Duodenal mucosa (tissue), 2 donors: ENCODE measurements around the gene IQGAP2.
"Not testable (repeated sequence)": the region's sequence is repeated elsewhere in the genome, so short reads cannot be mapped to it uniquely, and the experiment has no call there.

ENCODE experiments used
- H3K27ac ChIP-seq: one replicate; pipeline ENCODE4 v1.7.0; 2013; ENCODE audit warnings: low read depth, low read length
- H3K27me3 ChIP-seq, 2 donors: one replicate each; pipeline ENCODE4 v1.7.0; 2013; ENCODE audit warnings: low read length in 2 of 2, control low read depth in 1 of 2; ENCODE audit not compliant: insufficient read depth in 2 of 2, control insufficient read depth in 1 of 2
- H3K36me3 ChIP-seq, 2 donors: one replicate each; pipeline ENCODE4 v1.7.0; 2013; ENCODE audit warnings: low read length in 2 of 2, control low read depth in 1 of 2; ENCODE audit not compliant: insufficient read depth in 2 of 2, control insufficient read depth in 1 of 2
- H3K4me1 ChIP-seq, 2 donors: one replicate each; pipeline ENCODE4 v1.7.0; 2013; ENCODE audit warnings: low read length in 2 of 2, control low read depth in 1 of 2; ENCODE audit not compliant: insufficient read depth in 2 of 2, control insufficient read depth in 1 of 2
- H3K4me3 ChIP-seq, 2 donors: one replicate each; pipeline ENCODE4 v1.7.0; 2013; ENCODE audit warnings: low read length in 2 of 2, low read depth in 1 of 2
- H3K9ac ChIP-seq, 2 donors: one replicate each; pipeline ENCODE4 v1.7.0; 2013; ENCODE audit warnings: low read length in 2 of 2, low read depth in 1 of 2
- H3K9me3 ChIP-seq, 2 donors: one replicate each; pipeline ENCODE4 v1.7.0; 2013; ENCODE audit warnings: low read length in 2 of 2, control low read depth in 1 of 2; ENCODE audit not compliant: control insufficient read depth in 1 of 2

The IQGAP2 gene

GRCh38 chr5:76673125-76673524 is 270.0 kb downstream of the IQGAP2 start:
- peaks cover 14 to 66% of the 10 kb centered on the region in 2 donors for H3K36me3 ChIP-seq
- H3K9ac ChIP-seq: no peak overlapping the region
- H3K4me1 ChIP-seq: peaks cover 0 to 7% of the 10 kb centered on the region in 2 donors
- H3K9me3 ChIP-seq: no peaks in the 10 kb centered on the region
- H3K4me3 ChIP-seq: no peak overlapping the region
- H3K27ac ChIP-seq: no peak overlapping the region
- H3K27me3 ChIP-seq: no peaks in the 10 kb centered on the region

GRCh38 chr5:76674330-76675066 is 271.4 kb downstream of the IQGAP2 start:
- Histone ChIP-seq H3K4me3 (peak overlapping the region; percentile 20 to 23), H3K4me1 (peaks cover 0 to 7% of the 10 kb centered on the region in 2 donors), H3K9me3 (no peaks in the 10 kb centered on the region), H3K27me3 (no peaks in the 10 kb centered on the region), H3K9ac (peak overlapping the region in 1 of 2 donors; percentile 24), H3K36me3 (peaks cover 9 to 69% of the 10 kb centered on the region in 2 donors), H3K27ac (no peak overlapping the region)

GRCh38 chr5:76675364-76675763 is 272.3 kb downstream of the IQGAP2 start:
- H3K27ac ChIP-seq: no peak overlapping the region
- H3K36me3 ChIP-seq: peaks cover 5 to 60% of the 10 kb centered on the region in 2 donors

DNA sequence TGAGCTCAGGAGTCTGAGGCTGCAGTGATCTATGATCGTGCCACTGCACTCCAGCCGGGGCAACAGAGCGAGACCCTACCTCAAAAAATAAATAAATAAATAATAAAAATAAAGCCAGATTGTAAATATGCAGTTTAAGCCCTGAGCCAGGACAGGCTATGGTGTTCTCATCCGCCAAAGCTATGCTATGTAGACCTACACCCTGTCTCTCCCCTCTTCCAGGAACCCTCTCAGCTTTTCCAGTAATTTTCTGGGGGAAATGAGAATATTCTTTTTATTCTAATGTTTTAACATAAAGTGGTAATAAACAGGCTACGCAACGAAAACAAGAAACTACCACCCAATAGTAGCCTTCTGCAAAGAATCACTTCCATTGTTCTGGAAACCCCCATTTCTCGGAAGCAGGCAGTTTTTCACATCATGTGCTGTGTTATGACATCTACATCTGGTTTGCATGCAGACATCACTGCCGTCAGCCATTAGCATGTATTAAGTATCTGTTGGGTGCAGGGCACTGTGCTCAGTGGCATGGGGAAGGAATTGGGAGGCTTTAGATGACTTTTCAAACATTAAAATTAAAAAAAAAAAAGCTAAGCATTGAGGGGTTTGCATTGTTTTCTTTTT is 274.9 kb downstream of the IQGAP2 start:
- Histone ChIP-seq H3K4me1 (peaks cover 0 to 7% of the 10 kb centered on the region in 2 donors), H3K9ac (no peak overlapping the region), H3K4me3 (no peak overlapping the region), H3K27me3 (no peaks in the 10 kb centered on the region), H3K27ac (no peak overlapping the region), H3K9me3 (no peaks in the 10 kb centered on the region), H3K36me3 (peaks cover 5 to 44% of the 10 kb centered on the region in 2 donors)

More at GRCh38 chr5:76675364-76675763, 272.3 kb downstream of the IQGAP2 start:
- peaks cover 0 to 7% of the 10 kb centered on the region in 2 donors for H3K4me1 ChIP-seq
- no peaks in the 10 kb centered on the region for H3K27me3 ChIP-seq
- H3K4me3 ChIP-seq: no peak overlapping the region
- peak overlapping the region in 1 of 2 donors; percentile 24 for H3K9ac ChIP-seq
- no peaks in the 10 kb centered on the region for H3K9me3 ChIP-seq

DNA sequence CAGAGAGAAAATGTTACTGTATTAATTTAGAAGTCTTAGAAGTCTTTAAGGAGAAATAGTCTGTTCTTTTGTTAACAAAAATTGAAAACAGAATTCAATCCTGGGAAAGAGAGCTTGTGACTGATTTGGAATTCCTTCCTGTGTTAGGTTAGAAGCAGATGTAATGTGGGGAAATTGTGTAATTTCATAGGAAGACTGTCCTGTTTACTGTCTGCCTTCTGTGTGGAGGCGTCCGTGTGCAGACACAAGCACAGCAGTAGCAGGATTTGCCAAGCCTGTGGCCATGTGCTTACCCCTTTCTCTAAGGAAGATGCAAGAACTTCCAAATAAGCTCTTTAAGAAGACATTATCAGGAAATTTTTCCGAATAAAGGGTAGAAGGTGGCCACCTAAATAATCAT is 276.1 kb downstream of the IQGAP2 start:
- Histone ChIP-seq H3K4me1 (peaks cover 0 to 6% of the 10 kb centered on the region in 2 donors), H3K9me3 (no peaks in the 10 kb centered on the region), H3K36me3 (peaks cover 5 to 35% of the 10 kb centered on the region in 2 donors), H3K4me3 (no peak overlapping the region), H3K9ac (no peak overlapping the region), H3K27me3 (no peaks in the 10 kb centered on the region), H3K27ac (no peak overlapping the region)

GRCh38 chr5:76680826-76681225 is 277.7 kb downstream of the IQGAP2 start:
- H3K9me3 ChIP-seq, H3K4me3 ChIP-seq, H3K27me3 ChIP-seq, H3K27ac ChIP-seq, H3K9ac ChIP-seq: not testable (repeated sequence)
- peaks cover 7 to 19% of the 10 kb centered on the region in 2 donors for H3K4me1 ChIP-seq
- peaks cover 0 to 36% of the 10 kb centered on the region in 2 donors for H3K36me3 ChIP-seq

- Histone ChIP-seq H3K9ac (no peak overlapping the region), H3K36me3 (peaks cover 0 to 34% of the 10 kb centered on the region in 2 donors), H3K4me3 (no peak overlapping the region), H3K27ac (no peak overlapping the region), H3K9me3 (no peaks in the 10 kb centered on the region), H3K27me3 (no peaks in the 10 kb centered on the region), H3K4me1 (peaks cover 7 to 19% of the 10 kb centered on the region in 2 donors)
Observed at GRCh38 chr5:76681287-76681686, 278.2 kb downstream of the IQGAP2 start.

DNA sequence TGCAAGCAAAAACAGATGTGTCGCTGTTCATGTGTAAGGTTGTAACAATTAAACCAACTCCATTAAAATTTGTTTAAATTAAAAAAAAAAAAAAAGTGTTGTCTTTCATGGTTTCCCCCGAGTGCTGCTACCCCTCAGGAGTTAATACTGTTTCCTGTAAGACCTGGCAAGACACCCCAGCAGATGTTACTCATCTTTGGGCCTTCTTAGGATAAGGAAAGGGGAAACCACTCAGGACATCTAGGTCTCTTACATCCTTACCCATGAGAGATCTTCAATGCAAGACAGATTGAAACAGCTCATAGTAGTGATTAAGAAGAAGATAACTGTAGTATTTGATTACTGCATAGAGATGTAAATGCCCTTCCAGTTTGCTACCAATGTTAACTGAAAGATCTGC is 279.3 kb downstream of the IQGAP2 start:
- Histone ChIP-seq H3K9me3 (no peaks in the 10 kb centered on the region), H3K27me3 (no peaks in the 10 kb centered on the region), H3K36me3 (peaks cover 6 to 30% of the 10 kb centered on the region in 2 donors), H3K4me1 (peaks cover 7 to 19% of the 10 kb centered on the region in 2 donors), H3K27ac (no peak overlapping the region), H3K4me3 (no peak overlapping the region), H3K9ac (no peak overlapping the region)

- Histone ChIP-seq H3K27ac (no peak overlapping the region), H3K36me3 (peaks cover 8 to 20% of the 10 kb centered on the region in 2 donors), H3K9me3 (no peaks in the 10 kb centered on the region), H3K9ac (no peak overlapping the region), H3K4me1 (peaks cover 7 to 19% of the 10 kb centered on the region in 2 donors), H3K27me3 (no peaks in the 10 kb centered on the region), H3K4me3 (no peak overlapping the region)
Observed at GRCh38 chr5:76683816-76684731, 281.0 kb downstream of the IQGAP2 start.
